NCI-H524 treated with DMSO at 0.1 percent for 48 hours (cell line): ENCODE measurements around the gene KRTAP2-4.
"Not testable (repeated sequence)": the region's sequence is repeated elsewhere in the genome, so short reads cannot be mapped to it uniquely, and the experiment has no call there.

Experiments
- DNase-seq: peaks from one replicate; lab custom pipeline; 2025; lab: John Stamatoyannopoulos, UW

The KRTAP2-4 gene

GRCh38 chr17:41037853-41038350 lies 27.8 kb downstream of the KRTAP2-4 start:
- DNase-seq = no peak

GRCh38 chr17:41034346-41034935 lies 31.2 kb downstream of the KRTAP2-4 start, which contains the start of gene KRTAP1-3:
KRTAP1-3 (minus strand) TSS chr17:41034874; CDS start chr17:41034821, 53 bp downstream.
- DNase-seq = not testable (repeated sequence)

GRCh38 chr17:41029633-41030245 lies 35.9 kb downstream of the KRTAP2-4 start, which contains the start of gene KRTAP1-4:
KRTAP1-4 (minus strand) TSS chr17:41030195; CDS start chr17:41030078, 117 bp downstream.
- no peak for DNase-seq

GRCh38 chr17:41026715-41027471 lies 38.8 kb downstream of the KRTAP2-4 start, which contains the start of gene KRTAP1-5:
KRTAP1-5 (minus strand) TSS chr17:41027208; CDS start chr17:41027155, 53 bp downstream.
- DNase-seq = no peak

GRCh38 chr17:41024697-41025096 lies 41.0 kb downstream of the KRTAP2-4 start:
- no peak for DNase-seq

GRCh38 chr17:41020336-41020735 lies 45.3 kb downstream of the KRTAP2-4 start:
- DNase-seq = no peak

- no peak for DNase-seq
These were observed 46.3 kb downstream of the KRTAP2-4 start for GRCh38 chr17:41019415-41019814.

GRCh38 chr17:41018541-41018940 lies 47.1 kb downstream of the KRTAP2-4 start:
- DNase-seq = no peak

- no peak for DNase-seq
These were observed 49.0 kb downstream of the KRTAP2-4 start for GRCh38 chr17:41016578-41017215.

- DNase-seq = no peak
These were observed 50.2 kb downstream of the KRTAP2-4 start for GRCh38 chr17:41015454-41015853.
